HL-60 (cell line): Measurements from ENCODE around the gene EPN2.

ENCODE experiments used
- DNase-seq, 2 experiments: peaks; one replicate each; pipeline ENCODE4 v3.0.0-alpha.2; 2010 to 2020; ENCODE audit warnings: low read depth in 1 of 2, low spot score in 1 of 2
- H3K27ac ChIP-seq: fragments of 250-450 bp; sonication (Bioruptor Pico); replicated peaks from 2 replicates; pipeline ENCODE4 v1.5.1; 2020; ENCODE audit warnings: mild to moderate bottlenecking, moderate library complexity
- H3K27me3 ChIP-seq: fragments of 250-450 bp; sonication (Bioruptor Pico); 2 replicates; pipeline ENCODE4 v1.5.1; 2021; ENCODE audit warnings: mild to moderate bottlenecking, moderate library complexity; ENCODE audit not compliant: insufficient read depth, poor library complexity, severe bottlenecking
- H3K4me3 ChIP-seq: replicated peaks from 2 replicates; pipeline ENCODE4 v1.5.1; 2011; ENCODE audit warnings: mild to moderate bottlenecking, control low read depth, low read length; ENCODE audit not compliant: insufficient read depth
- GABPA ChIP-seq: IDR thresholded peaks from 2 replicates; pipeline ENCODE4 v1.6.1; 2012; ENCODE audit warnings: low read depth
- POLR2AphosphoS5 ChIP-seq: IDR thresholded peaks from 2 replicates; pipeline ENCODE4 v1.6.1; 2012; ENCODE audit warnings: low read depth
- SPI1 ChIP-seq: IDR thresholded peaks from 2 replicates; pipeline ENCODE4 v1.6.1; 2012; ENCODE audit warnings: low read depth, mild to moderate bottlenecking, borderline replicate concordance
- TF ChIP-seq, protein P1 (sequence below): IDR thresholded peaks from 2 replicates; pipeline ENCODE4 v1.6.1; 2012; ENCODE audit warnings: low read depth; ENCODE audit not compliant: insufficient replicate concordance
- TF ChIP-seq, protein P2 (sequence below): IDR thresholded peaks from one replicate; pipeline ENCODE4 v1.5.1; 2011; ENCODE audit warnings: low read length, control low read depth, inconsistent platforms; ENCODE audit not compliant: insufficient read depth

Gene EPN2

DNA sequence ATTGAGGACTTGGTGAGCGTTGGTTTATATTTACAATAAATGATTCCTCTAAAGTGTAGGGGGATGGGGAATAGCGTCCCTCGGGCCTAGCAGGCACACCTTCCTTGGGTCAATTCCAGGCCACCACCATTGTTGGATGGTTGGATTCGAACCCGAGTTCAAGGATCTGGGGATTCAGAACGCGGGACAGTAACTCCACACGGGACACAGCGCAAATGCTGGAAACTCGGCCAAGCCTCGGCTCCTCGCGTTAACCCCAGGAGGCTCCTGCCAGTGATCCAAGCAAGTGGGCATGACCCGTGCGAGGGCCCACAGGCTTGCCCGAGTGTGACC is 124.7 kb downstream of the EPN2 start:
- DNase-seq = no peak
- H3K27ac ChIP-seq = no peak overlapping the region; the same call in 1 of the 2 replicates
- peak overlapping the region; percentile 65 for H3K4me3 ChIP-seq
- TF ChIP-seq, protein P1, sequence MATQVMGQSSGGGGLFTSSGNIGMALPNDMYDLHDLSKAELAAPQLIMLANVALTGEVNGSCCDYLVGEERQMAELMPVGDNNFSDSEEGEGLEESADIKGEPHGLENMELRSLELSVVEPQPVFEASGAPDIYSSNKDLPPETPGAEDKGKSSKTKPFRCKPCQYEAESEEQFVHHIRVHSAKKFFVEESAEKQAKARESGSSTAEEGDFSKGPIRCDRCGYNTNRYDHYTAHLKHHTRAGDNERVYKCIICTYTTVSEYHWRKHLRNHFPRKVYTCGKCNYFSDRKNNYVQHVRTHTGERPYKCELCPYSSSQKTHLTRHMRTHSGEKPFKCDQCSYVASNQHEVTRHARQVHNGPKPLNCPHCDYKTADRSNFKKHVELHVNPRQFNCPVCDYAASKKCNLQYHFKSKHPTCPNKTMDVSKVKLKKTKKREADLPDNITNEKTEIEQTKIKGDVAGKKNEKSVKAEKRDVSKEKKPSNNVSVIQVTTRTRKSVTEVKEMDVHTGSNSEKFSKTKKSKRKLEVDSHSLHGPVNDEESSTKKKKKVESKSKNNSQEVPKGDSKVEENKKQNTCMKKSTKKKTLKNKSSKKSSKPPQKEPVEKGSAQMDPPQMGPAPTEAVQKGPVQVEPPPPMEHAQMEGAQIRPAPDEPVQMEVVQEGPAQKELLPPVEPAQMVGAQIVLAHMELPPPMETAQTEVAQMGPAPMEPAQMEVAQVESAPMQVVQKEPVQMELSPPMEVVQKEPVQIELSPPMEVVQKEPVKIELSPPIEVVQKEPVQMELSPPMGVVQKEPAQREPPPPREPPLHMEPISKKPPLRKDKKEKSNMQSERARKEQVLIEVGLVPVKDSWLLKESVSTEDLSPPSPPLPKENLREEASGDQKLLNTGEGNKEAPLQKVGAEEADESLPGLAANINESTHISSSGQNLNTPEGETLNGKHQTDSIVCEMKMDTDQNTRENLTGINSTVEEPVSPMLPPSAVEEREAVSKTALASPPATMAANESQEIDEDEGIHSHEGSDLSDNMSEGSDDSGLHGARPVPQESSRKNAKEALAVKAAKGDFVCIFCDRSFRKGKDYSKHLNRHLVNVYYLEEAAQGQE = no peak
- TF ChIP-seq SPI1 = no peak
- H3K27me3 ChIP-seq = no peaks in the 10 kb centered on the region

DNA sequence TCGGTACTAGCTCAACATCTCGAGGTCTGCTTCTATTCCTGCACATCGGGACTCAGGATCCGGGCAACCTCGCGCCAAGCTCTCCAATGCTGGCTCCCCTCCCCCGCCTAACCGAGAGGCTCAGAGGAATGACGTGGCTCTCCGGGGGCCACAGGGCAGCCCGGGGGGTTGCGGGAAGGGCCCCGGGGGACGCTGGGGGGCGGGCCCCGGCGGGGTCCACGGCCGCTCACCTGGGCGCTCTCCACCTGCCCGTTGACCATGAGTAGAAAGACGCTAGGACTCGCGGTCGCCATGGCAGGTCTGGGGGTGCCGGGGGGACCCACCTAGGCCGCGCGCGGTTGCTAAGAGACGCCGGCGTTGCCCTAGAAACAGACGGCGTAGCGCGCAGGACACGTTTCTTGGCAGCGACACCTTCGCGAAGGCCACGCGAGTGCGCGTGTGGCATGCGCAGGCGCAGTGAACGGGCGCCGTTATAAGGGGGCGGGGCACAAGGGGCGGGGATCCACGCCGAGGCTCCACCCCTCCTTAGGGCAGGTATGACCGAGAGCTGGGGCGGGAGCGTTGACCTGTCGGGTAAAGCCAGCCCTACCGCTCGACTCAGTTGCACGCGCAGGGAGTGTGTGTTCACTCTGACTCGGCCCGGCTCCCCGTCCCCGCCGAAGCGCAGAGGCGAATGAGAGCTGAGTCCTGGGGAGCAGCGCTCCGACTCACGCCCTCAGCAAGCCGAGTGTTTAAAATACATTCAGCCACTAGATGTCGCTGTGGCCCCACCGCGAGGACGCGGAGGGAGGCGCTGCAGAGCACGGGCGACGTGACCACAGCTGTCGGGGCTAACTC is 125.3 kb downstream of the EPN2 start, which contains the start of gene B9D1:
TSS of gene B9D1 (minus strand) at position 447 of the 837 bp plus-strand sequence. CDS start at position 293, 154 bp downstream.
- H3K4me3 ChIP-seq = peak within 1 kb of the TSS; percentile 65

DNA sequence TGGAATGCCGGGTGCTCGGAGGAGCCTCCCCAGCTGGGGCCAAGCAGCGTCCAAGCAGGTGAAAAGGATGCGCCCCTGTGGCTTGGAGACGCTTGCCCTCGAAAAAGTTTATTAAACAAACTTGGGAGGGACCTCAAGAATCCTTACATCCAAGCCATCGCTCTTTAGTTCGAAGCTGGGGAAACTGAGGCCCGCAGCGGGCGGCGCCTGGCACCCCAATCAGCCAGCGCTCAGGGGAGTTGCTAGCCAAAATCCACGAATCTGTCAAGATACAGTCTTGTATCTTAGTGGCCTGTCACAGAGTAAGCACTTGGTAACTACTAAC is 125.9 kb downstream of the EPN2 start:
- no peak for DNase-seq
- Histone ChIP-seq H3K27ac (no peak overlapping the region), H3K27me3 (no peaks in the 10 kb centered on the region), H3K4me3 (peak overlapping the region; percentile 65)
- TF ChIP-seq GABPA = no peak
- TF ChIP-seq POLR2AphosphoS5 = no peak
- no peak for TF ChIP-seq SPI1
- TF ChIP-seq, protein P2, sequence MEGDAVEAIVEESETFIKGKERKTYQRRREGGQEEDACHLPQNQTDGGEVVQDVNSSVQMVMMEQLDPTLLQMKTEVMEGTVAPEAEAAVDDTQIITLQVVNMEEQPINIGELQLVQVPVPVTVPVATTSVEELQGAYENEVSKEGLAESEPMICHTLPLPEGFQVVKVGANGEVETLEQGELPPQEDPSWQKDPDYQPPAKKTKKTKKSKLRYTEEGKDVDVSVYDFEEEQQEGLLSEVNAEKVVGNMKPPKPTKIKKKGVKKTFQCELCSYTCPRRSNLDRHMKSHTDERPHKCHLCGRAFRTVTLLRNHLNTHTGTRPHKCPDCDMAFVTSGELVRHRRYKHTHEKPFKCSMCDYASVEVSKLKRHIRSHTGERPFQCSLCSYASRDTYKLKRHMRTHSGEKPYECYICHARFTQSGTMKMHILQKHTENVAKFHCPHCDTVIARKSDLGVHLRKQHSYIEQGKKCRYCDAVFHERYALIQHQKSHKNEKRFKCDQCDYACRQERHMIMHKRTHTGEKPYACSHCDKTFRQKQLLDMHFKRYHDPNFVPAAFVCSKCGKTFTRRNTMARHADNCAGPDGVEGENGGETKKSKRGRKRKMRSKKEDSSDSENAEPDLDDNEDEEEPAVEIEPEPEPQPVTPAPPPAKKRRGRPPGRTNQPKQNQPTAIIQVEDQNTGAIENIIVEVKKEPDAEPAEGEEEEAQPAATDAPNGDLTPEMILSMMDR = no peak
- TF ChIP-seq, protein P1 = no peak

More for the DNA sequence above, 125.3 kb downstream of the EPN2 start, which contains the start of gene B9D1:
- peak; percentile 65 to 72 for DNase-seq
- peak within 1 kb of the TSS; percentile 62 for H3K27ac ChIP-seq
- H3K27me3 ChIP-seq = no peaks in the 10 kb centered on the region
- TF ChIP-seq SPI1 = no peak
- TF ChIP-seq GABPA = no peak
- TF ChIP-seq POLR2AphosphoS5 = no peak
- TF ChIP-seq, protein P1 = no peak
- TF ChIP-seq, protein P2 = peak; percentile 25
